Stimulated activated naive B cell treated with anti-CD40 and anti-IgM and Interleukin-4, amounts not matched to agents 10 μg/mL and 1 μg/mL and 100 μg/mL, for 72 hours (primary cell): ENCODE data around the gene PRICKLE2.

Experiments
- ATAC-seq, 2 donors: fragments of 150-1000 bp; cut with Tn5 transposase; replicated peaks; 2 replicates each; pipeline ENCODE4 v1.10.0; 2021; ENCODE audit warnings: moderate library complexity in 1 of 2
- DNase-seq: peaks from one replicate; pipeline ENCODE4 v3.0.0; 2021
- H3K27ac Mint-ChIP-seq: one replicate; pipeline ENCODE4 v1.8.0; 2022; ENCODE audit warnings: mild to moderate bottlenecking, mixed read lengths
- H3K27me3 Mint-ChIP-seq, 2 donors: one replicate each; pipeline ENCODE4 v1.8.0; 2022; ENCODE audit warnings: mixed read lengths in 2 of 2
- H3K36me3 Mint-ChIP-seq, 2 donors: one replicate each; pipeline ENCODE4 v1.8.0; 2022; ENCODE audit warnings: mixed read lengths in 2 of 2, mild to moderate bottlenecking in 1 of 2
- H3K4me1 Mint-ChIP-seq, 2 donors: one replicate each; pipeline ENCODE4 v1.8.0; 2022; ENCODE audit warnings: mixed read lengths in 2 of 2, mild to moderate bottlenecking in 1 of 2
- H3K4me3 Mint-ChIP-seq, 2 donors: one replicate each; pipeline ENCODE4 v1.8.0; 2022; ENCODE audit warnings: mild to moderate bottlenecking in 2 of 2, mixed read lengths in 2 of 2, moderate library complexity in 1 of 2
- H3K9me3 Mint-ChIP-seq, 2 donors: one replicate each; pipeline ENCODE4 v1.8.0; 2022; ENCODE audit warnings: mixed read lengths in 2 of 2, mild to moderate bottlenecking in 1 of 2

PRICKLE2 gene, protein sequence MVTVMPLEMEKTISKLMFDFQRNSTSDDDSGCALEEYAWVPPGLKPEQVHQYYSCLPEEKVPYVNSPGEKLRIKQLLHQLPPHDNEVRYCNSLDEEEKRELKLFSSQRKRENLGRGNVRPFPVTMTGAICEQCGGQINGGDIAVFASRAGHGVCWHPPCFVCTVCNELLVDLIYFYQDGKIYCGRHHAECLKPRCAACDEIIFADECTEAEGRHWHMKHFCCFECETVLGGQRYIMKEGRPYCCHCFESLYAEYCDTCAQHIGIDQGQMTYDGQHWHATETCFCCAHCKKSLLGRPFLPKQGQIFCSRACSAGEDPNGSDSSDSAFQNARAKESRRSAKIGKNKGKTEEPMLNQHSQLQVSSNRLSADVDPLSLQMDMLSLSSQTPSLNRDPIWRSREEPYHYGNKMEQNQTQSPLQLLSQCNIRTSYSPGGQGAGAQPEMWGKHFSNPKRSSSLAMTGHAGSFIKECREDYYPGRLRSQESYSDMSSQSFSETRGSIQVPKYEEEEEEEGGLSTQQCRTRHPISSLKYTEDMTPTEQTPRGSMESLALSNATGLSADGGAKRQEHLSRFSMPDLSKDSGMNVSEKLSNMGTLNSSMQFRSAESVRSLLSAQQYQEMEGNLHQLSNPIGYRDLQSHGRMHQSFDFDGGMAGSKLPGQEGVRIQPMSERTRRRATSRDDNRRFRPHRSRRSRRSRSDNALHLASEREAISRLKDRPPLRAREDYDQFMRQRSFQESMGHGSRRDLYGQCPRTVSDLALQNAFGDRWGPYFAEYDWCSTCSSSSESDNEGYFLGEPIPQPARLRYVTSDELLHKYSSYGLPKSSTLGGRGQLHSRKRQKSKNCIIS

DNA sequence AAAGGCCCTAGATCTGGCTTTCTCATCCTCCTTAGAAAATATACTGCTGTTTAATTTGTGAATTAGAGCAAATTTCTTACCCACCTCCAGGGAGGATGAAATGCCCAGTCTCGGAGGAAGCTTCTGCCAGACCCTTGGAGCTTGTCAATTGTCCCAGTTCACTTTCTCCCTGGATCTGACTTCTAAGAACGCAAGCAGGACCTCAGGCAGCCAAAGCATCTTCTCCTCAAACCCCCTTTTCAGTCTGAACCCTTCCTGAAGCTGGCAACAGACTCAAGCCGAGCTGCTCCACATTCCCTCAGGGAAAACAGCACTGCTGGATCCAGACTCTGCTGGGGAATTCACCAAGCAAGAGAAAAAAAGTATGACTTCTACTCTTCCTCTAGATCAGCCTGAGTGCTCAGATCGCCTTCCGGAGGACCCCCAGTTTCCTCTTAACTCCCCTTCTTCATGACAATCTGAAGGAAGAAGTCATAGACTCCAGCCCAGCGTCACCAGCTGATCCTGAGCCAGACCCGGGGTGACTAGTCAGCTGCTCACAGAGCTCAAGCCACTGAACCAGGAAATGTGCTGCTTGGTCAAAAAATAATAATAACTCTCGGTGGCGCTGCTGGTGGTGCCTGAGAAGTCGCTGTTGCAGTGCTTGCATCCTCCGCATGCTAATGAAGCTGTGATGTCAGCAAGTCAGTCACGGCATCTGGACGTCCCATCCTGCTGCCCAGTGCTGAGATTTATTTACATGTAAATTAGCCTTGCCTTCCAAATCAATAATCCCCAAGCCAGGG is at the start of gene PRICKLE2:
TSS of gene PRICKLE2 (minus strand) at position 641 of the 785 bp plus-strand sequence. CDS start 26,539 bp downstream, outside the sequence.
- peaks cover 0 to 1% of the 10 kb centered on the region in 2 donors for H3K4me1 Mint-ChIP-seq
- H3K36me3 Mint-ChIP-seq, result no peaks in the 10 kb centered on the region
- DNase-seq (peak; percentile 1), ATAC-seq (peak; percentile 69 to 83)
- no peaks in the 10 kb centered on the region for H3K9me3 Mint-ChIP-seq
- H3K4me3 Mint-ChIP-seq, result peak within 1 kb of the TSS; percentile 67 to 73
- peak within 1 kb of the TSS; percentile 74 for H3K27ac Mint-ChIP-seq
- H3K27me3 Mint-ChIP-seq, result peaks cover 6 to 7% of the 10 kb centered on the region in 2 donors

DNA sequence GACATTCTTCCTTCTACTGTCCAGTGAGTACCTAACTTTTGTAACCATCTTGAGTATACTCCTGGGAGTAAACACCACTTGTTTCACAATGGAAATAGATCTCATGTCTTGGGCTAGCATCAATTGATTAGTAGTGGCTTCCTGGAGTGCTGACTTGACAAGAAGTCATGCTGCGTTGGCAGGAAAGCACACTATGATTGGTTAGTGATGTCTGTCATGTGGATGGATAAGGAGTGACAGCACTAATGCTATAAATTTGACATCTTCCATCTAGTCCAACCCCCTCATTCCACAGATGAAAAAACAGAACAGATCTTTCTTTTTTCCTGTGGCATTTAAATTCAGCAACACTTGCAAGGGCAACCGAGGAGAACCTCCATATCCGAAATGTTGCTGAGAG is 47.6 kb upstream of the PRICKLE2 start:
- no peaks in the 10 kb centered on the region for H3K4me1 Mint-ChIP-seq
- no peak for DNase-seq
- no peaks in the 10 kb centered on the region for H3K36me3 Mint-ChIP-seq
- peaks cover 5 to 15% of the 10 kb centered on the region in 2 donors for H3K9me3 Mint-ChIP-seq
- no peak overlapping the region for H3K4me3 Mint-ChIP-seq
- peaks cover 5 to 11% of the 10 kb centered on the region in 2 donors for H3K27me3 Mint-ChIP-seq
- no peak overlapping the region for H3K27ac Mint-ChIP-seq
- no peak for ATAC-seq

DNA sequence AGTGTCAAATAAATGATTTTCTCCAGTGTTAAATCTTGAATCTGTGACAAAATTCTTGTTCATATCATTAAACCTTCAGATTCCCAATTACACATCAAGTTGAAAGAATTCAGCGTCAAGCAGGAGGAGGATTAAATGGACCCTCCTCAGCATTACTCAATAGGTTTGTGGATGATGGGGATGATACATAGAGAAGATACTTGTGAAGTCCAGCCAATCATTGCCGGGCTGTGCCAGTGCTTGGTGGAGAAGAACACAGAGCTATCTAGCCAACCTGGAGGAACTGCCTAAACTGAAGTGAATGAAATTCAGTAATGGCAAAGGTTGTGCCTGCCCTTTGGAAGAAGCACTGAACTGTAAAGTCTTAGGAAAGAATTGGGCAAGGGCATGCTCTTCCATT is 47.0 kb upstream of the PRICKLE2 start:
- Mint-ChIP-seq H3K36me3 (no peaks in the 10 kb centered on the region), H3K4me1 (no peaks in the 10 kb centered on the region), H3K27ac (no peak overlapping the region), H3K4me3 (no peak overlapping the region), H3K27me3 (peaks cover 5 to 11% of the 10 kb centered on the region in 2 donors), H3K9me3 (peaks cover 5 to 15% of the 10 kb centered on the region in 2 donors)
- ATAC-seq, result no peak
- DNase-seq, result no peak

DNA sequence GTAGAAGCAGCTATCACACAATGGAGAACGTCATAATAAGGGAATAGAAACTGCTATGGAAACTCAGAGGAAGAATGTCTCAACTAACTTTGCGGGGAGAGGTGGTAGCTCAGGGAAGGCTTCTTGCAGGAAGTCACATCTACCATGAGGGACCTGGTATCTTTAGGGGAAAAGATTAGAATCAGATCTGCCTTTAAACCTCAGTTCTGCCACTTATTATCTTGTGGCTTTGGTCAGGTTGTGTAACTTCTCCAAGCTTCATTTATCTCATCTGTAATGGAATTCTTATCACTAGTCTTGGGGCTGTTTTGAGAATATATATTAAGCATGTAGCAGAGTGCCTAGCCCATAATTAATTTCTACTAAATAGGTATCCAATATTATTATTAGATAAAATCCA is 46.4 kb upstream of the PRICKLE2 start:
- DNase-seq (no peak), ATAC-seq (no peak)
- Mint-ChIP-seq H3K27me3 (peaks cover 9 to 17% of the 10 kb centered on the region in 2 donors), H3K36me3 (no peaks in the 10 kb centered on the region), H3K9me3 (peaks cover 5 to 15% of the 10 kb centered on the region in 2 donors), H3K27ac (no peak overlapping the region), H3K4me3 (no peak overlapping the region), H3K4me1 (no peaks in the 10 kb centered on the region)

DNA sequence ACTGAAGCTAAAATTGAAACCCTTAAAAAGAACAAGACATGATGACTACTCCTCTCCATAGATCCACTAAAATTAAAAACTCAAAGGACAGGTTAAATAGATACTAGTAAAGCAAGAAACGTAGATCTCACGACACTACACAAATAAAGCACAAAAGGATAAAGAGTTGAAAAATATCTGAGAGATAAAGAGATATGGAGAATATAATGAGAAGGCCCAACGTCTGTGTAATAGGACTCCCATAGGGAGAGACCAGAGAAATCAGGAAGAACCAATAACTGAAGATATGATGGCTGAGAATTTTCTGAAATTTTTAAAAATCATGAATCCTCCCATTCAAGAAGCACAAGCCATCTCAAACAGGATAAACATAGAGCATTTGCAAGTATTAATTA is 45.6 kb upstream of the PRICKLE2 start:
- Mint-ChIP-seq H3K9me3 (peaks cover 5 to 15% of the 10 kb centered on the region in 2 donors), H3K36me3 (no peaks in the 10 kb centered on the region), H3K27ac (no peak overlapping the region), H3K4me3 (no peak overlapping the region), H3K4me1 (no peaks in the 10 kb centered on the region), H3K27me3 (peaks cover 9 to 17% of the 10 kb centered on the region in 2 donors)
- DNase-seq (no peak), ATAC-seq (no peak)

DNA sequence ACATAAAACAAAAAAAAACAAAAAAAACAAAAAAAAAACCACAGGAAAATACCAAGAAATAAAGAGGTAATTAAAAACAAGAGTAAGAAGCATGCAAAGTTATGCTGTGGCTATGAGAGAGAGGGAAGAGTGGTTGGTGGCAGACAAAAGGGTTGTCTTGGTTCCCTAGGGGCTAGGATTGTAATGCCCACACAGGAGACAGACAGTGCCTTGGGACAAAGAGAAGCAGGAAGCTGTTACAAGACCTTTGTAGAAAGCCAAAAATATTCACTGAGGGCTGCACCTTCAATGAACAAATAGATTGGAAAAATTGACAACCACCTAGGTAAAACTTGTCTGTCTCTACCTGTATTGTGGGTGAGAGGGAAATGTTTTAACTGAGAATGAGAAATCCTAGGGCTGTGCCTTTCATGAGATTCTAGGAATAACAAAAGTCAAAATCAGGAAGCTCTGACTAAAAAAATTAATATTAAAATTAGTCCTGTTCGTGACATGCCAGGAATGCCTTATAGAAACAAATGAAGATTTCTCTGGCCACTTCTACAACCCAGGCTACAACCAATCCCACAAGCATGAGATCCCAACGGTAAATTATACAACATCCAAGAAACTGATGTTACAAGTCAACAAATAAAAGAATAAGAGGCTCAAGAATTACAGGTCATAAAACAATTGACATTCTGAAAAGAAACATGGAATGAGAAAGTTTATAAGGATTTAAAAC is 45.0 kb upstream of the PRICKLE2 start:
- peaks cover 9 to 17% of the 10 kb centered on the region in 2 donors for H3K27me3 Mint-ChIP-seq
- H3K4me1 Mint-ChIP-seq, result no peaks in the 10 kb centered on the region
- H3K4me3 Mint-ChIP-seq, result no peak overlapping the region
- ATAC-seq, result no peak
- H3K36me3 Mint-ChIP-seq, result no peaks in the 10 kb centered on the region
- DNase-seq, result no peak
- H3K27ac Mint-ChIP-seq, result no peak overlapping the region
- peaks cover 5 to 15% of the 10 kb centered on the region in 2 donors for H3K9me3 Mint-ChIP-seq

DNA sequence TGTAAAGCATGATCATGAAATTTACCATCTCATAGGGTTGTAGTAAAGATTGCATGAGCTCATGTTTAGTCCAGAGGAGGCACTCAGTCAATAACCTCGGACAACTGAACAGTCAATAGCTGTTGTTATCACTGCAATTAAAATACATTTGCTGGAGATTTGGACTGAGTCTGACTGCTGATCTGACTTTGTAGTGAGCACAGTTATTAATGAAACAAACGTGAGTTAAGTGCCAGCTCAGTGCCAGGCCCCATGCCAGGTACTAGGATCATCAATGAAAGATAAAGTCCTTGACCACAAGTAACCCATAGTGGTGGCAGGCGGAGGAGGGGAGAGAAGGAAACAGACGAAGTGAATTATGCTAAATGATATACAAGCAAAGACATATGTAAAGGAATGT is 43.7 kb upstream of the PRICKLE2 start:
- H3K36me3 Mint-ChIP-seq, result no peaks in the 10 kb centered on the region
- ATAC-seq, result no peak
- no peak overlapping the region for H3K4me3 Mint-ChIP-seq
- H3K9me3 Mint-ChIP-seq, result peaks cover 5 to 15% of the 10 kb centered on the region in 2 donors
- H3K27ac Mint-ChIP-seq, result no peak overlapping the region
- no peak for DNase-seq
- H3K4me1 Mint-ChIP-seq, result no peaks in the 10 kb centered on the region
- peaks cover 9 to 17% of the 10 kb centered on the region in 2 donors for H3K27me3 Mint-ChIP-seq

DNA sequence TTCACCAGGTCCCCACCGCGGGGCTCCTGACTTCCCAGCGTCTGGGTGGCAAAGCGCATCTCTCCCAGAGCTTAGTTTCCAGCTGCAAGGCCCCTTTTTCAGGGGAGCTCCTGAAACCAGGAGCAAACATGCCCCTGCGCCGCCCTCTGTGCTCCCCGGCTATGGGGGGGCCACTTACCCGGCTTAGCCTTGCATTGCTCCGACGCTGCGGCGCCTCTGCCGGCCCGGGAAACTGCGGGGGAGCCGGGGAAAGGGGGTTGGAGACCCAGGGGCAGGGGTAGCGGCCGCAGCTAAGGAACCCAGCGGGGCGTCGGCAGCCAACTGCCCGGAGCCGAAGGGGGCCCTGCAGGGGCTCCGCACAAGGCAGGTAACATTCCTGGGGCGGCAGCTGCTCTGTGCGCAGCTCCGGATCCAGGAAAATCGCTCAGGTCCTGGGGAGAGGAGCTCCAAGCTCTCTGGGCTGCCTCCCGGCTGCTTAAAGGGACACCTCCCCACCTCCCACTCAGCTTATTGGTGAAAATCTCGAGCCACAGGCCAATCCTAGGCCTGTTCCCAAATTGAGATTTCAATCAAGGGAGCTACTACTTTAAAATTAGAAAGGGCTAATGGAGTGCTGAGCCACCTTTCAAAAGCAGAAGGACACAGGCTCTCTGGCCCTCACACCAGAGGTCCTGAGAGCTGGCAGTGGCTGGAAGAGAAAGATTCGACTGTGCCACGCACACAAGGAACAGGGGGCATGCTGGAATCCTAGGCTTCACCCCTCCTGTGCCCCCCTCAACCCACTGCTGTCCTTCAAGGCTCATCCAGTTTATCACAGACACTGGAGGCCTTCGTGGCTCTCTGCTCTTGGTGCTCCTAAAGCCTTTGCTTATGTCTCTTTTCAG is 42.7 kb upstream of the PRICKLE2 start:
- no peaks in the 10 kb centered on the region for H3K4me1 Mint-ChIP-seq
- no peak for DNase-seq
- H3K27me3 Mint-ChIP-seq, result peaks cover 9 to 17% of the 10 kb centered on the region in 2 donors
- H3K27ac Mint-ChIP-seq, result no peak overlapping the region
- no peak for ATAC-seq
- H3K36me3 Mint-ChIP-seq, result no peaks in the 10 kb centered on the region
- no peak overlapping the region for H3K4me3 Mint-ChIP-seq
- H3K9me3 Mint-ChIP-seq, result peaks cover 7 to 15% of the 10 kb centered on the region in 2 donors

DNA sequence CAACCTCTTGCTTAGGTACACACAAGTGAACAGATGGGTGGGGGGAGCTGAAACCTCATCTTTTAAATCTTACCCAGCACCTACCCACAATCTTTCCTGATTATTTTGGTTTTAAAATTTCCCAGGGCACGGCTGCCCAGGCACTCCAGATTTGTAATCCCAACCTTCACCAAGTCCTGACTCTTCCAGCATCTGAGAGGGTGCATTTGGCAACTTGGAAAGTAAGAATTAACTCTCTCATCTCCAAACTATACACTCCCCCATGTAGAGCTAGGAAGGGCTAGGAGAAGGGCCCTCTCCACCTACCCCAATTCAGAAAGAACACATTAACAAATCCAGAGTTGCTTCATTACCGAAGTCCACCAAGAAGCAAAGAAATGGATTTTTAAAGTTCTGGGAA is 41.7 kb upstream of the PRICKLE2 start:
- no peaks in the 10 kb centered on the region for H3K4me1 Mint-ChIP-seq
- peaks cover 7 to 15% of the 10 kb centered on the region in 2 donors for H3K9me3 Mint-ChIP-seq
- H3K27ac Mint-ChIP-seq, result no peak overlapping the region
- peaks cover 12 to 17% of the 10 kb centered on the region in 2 donors for H3K27me3 Mint-ChIP-seq
- H3K4me3 Mint-ChIP-seq, result no peak overlapping the region
- ATAC-seq (no peak), DNase-seq (no peak)
- no peaks in the 10 kb centered on the region for H3K36me3 Mint-ChIP-seq

DNA sequence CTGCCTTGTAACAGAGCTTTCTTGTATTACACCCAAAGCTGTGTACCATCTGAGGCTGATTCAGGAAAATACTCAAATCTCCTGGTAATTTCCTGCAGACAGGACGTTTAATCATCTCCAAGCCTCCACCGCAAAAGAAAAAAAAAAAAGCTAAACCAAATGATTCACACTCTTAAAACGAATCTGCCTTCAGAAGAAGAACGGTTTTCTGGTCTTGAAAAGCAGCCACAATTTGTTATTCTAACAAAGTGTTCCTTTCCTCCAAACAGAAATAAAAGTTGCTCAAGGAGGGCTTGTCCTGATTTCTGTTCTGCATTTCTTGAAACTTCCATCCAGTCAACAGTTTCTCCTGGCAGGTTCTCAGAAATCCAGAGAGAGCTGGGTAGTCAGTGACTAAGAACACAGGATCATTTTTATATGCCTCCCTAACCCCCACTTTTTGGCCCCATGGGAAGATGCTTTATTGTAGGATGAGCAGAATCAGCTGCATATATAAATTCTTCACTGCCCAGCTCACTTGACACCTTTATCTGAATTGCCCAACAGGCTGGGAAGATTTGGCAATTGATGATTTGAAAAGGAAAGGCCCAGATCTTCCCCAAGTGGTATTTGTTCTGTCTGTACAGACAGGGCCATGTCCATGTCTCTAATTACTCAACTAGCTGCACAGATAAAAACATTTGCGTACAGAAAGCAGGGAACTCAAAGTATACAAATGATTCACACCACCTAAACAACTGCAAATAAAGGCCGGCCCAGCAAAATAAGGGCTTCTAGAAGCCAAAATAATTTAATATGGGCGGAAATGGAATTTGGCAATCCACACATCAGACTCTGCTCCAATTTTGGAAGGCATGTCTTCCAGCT is 41.0 kb upstream of the PRICKLE2 start:
- H3K27ac Mint-ChIP-seq, result no peak overlapping the region
- no peak overlapping the region for H3K4me3 Mint-ChIP-seq
- DNase-seq, result no peak
- peaks cover 12 to 17% of the 10 kb centered on the region in 2 donors for H3K27me3 Mint-ChIP-seq
- no peaks in the 10 kb centered on the region for H3K36me3 Mint-ChIP-seq
- ATAC-seq, result no peak
- H3K4me1 Mint-ChIP-seq, result no peaks in the 10 kb centered on the region
- H3K9me3 Mint-ChIP-seq, result peaks cover 7 to 15% of the 10 kb centered on the region in 2 donors

DNA sequence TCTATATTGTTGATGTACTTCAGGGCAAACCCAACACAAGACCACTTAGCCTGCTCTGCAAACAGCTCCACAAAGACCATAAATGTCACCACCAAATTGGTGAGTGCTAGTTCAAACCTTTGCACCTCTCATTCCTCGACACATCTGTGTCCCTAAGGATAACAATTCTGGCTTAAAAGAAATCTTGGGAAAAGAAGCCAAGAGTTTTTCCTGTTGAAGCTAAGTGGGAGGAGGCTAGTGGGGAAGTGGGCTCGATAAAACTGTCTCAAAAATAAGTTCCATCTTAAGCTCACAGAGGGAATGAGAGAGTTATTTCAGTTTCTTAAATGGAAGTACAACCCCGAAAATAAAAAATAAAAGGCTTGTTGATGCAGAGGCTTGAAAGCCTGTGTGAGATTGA is 40.4 kb upstream of the PRICKLE2 start:
- H3K4me3 Mint-ChIP-seq, result no peak overlapping the region
- peaks cover 4 to 11% of the 10 kb centered on the region in 2 donors for H3K9me3 Mint-ChIP-seq
- ATAC-seq (no peak), DNase-seq (no peak)
- H3K27ac Mint-ChIP-seq, result no peak overlapping the region
- H3K36me3 Mint-ChIP-seq, result no peaks in the 10 kb centered on the region
- no peaks in the 10 kb centered on the region for H3K4me1 Mint-ChIP-seq
- peaks cover 12 to 17% of the 10 kb centered on the region in 2 donors for H3K27me3 Mint-ChIP-seq

DNA sequence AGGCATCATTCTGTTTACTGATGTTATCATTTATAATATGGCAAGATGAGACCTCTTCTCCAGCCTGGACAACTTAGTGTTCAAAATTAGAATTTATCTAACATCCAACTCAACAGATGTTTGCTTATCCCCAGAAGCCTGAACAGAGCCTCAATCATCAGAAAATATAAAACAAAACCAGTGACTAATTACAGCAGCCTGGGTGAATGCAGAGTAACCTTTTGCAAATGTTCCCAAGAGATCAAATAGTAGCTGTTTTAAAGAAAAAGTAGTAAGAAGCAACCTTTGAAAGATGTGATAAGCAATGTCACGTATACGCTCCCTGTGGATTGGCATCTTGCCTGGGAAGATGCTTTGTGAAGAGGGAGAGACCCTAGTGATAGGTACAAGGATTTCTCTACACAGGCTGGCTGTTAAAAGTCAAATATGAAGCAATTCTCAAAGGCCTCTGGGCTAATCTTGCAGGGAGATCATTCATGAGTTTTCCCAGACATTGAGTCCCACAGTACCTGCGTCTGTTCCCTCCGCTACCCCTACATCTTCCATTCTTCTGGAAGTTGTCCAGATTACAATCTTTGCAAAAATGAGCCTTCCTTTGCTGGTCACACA is 39.3 kb upstream of the PRICKLE2 start:
- H3K27ac Mint-ChIP-seq, result no peak overlapping the region
- DNase-seq (no peak), ATAC-seq (no peak)
- peaks cover 3 to 4% of the 10 kb centered on the region in 2 donors for H3K9me3 Mint-ChIP-seq
- no peaks in the 10 kb centered on the region for H3K36me3 Mint-ChIP-seq
- H3K4me3 Mint-ChIP-seq, result no peak overlapping the region
- no peaks in the 10 kb centered on the region for H3K4me1 Mint-ChIP-seq
- peaks cover 12 to 17% of the 10 kb centered on the region in 2 donors for H3K27me3 Mint-ChIP-seq
